HG02981 (cell line): Measurements from ENCODE around the gene ZNF354B.
A peak's percentile ranks its signal among the peaks of the same experiment; 100 is the strongest.
"Not testable (repeated sequence)": the region's sequence is repeated elsewhere in the genome, so short reads cannot be mapped to it uniquely, and the experiment has no call there.

Experiments used
- ATAC-seq: cut with Tn5 transposase; IDR thresholded peaks from one replicate; pipeline ENCODE4 v1.9.1; 2021; ENCODE audit warnings: mild to moderate bottlenecking, moderate library complexity; ENCODE audit not compliant: unreplicated experiment

ZNF354B gene

DNA sequence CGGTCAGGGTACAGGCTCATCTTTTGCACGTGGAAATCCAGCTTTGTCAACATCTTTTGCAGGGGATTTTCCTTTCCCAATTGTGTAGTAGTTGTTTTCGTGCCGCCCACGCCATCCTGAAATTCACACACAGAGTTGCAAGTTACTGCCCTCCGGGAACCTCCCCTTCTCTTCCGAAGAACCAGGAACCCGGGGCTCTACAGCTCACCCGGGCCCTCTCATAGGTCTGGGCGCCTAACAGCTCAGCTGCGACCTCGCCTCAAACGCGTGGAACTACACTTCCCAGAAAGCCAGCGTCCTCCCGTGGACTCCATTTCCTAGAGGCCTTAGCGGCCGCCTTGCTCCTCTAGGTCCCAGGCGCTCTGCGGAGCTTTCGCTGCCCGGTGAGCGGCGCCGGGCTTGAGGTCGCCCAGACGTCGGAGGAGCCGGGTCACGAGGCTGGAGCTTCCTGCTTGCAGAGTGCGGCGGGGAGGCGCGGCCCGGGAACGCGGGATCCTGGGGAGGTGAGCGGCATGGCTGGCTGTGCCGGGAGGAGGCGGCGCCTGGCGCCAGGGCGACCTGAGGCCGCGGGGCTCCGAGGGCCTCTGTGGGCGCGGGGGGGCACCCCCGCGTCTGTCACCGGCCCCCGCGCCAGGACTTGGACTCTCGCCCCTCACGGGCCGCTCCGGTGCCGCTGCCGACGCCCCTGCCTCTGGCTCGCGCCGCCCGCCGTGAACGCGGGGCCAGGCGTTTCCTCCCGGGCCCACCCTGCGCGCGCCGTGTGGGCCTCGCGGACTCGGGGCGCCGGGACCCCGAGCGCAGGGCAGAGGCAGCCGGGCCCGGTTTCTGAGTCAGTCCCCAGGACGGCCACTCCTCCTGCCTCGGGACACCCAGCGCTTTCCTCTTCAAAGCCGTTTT is at the start of gene ZNF354B:
ZNF354B (plus strand) TSS at position 329 of the 897 bp plus-strand sequence. CDS start 1,095 bp downstream, outside the sequence.
- ATAC-seq = peak; percentile 99

DNA sequence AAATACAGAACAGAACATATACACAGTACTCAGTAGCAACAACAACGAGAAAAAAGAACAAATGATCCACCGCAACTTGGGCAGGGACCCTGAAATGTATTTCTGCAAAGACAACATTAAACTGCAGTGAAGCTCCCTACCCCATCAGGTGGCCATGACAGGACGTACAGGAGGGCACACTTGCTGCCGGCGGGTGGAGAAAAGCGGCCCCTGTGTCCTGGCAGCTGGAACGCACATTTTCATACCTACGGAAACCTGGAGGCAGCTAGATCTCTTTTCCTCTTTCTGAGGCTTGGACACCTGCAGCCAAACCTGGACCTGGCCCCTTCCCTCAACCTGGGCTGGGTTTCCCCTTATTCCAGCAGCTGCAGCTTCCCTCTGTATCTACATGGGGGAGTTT is 42.2 kb upstream of the ZNF354B start:
- ATAC-seq = no peak

DNA sequence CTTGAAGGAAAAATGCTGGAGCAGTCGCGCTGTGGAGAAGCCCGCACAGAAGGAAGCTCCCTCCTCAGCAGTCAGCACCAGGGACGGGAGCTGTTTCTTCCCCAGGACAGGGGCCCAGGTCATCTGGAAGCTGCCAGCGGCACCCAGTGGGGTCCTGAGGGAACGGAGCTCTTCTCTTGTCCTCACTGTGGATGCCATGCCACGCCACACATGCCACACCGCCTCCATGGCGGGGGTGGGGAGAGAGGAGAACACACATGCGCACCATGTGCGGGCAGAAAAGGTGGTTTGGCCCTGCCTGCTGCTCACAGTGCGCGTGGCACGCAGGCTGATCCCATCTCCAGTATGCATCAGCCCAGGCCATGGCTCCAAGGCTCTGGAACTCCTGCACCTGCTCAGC is 41.7 kb upstream of the ZNF354B start:
- ATAC-seq = no peak

DNA sequence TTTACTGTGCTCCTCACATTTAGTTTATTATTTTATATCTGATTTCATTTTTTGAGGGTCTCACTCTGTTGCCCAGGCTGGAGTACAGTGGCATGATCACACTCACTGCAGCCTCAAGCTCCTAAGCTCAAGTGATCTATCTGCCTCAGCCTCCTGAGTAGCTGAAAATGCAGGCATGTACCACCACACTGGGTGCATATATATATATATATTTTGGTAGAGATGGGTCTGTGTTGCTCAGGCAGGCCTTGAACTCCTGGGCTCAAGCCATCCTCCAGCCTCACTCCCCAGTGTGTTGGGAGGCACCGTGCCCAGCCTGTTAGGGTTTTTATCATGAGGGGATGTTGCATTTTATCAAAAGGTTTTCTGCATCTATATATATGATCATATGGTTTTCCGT is 39.8 kb upstream of the ZNF354B start:
- no peak for ATAC-seq

DNA sequence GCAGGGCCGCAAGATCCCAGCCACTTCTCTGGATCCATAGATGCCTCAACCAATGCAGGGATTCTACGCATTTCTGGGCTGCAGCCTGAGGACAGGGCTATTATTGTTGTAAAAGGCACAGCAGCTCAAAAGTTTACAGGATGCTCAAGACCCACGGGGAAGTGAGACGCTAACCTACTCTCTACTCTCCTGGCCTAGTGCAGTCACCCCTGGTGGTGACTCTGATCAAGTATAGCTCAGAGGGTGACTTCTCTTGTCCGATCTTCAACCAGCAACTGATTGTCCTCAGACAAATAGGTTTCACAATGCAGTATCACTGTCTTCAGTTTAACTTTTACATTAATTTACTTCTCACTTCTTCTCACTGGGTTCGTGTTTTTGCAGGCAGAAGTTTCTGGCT is 34.3 kb upstream of the ZNF354B start:
- ATAC-seq = no peak

DNA sequence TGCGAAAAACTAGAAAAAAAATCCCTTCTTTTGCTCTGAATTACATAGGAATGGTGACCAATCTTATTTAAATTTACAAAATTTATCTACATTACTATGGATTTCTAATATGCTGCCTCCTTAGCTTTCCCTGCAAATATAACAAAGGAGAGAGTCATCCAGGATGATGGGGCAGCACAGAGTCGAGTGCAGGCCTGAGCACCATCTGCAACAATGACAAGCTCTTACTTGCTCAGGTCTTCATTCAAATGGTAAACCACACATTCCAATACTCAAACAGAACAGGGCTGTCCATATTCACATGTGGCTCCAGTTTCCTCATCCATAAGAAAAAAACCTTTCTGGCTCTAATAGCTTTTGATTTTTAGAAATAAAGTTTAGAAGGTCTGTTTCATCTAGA is 33.5 kb upstream of the ZNF354B start:
- ATAC-seq = no peak

DNA sequence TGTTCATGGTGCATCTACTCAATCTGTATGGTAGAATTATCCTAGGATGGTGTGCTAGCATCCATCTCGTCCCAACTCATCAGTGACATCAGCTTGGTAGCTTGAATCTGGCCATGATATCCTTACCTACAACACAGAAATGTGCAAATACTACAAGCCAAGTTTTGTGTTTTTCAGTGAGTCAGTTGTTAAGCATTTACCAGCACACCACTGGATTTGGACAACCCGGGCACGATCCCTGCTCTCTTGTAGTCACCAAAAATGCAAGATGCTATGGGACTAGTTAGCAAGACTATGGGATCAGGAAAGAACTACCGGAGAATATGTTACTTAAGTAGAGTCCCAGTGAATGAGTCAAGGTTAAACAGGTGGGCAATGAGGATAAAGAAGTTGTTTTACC is 32.1 kb upstream of the ZNF354B start:
- no peak for ATAC-seq

DNA sequence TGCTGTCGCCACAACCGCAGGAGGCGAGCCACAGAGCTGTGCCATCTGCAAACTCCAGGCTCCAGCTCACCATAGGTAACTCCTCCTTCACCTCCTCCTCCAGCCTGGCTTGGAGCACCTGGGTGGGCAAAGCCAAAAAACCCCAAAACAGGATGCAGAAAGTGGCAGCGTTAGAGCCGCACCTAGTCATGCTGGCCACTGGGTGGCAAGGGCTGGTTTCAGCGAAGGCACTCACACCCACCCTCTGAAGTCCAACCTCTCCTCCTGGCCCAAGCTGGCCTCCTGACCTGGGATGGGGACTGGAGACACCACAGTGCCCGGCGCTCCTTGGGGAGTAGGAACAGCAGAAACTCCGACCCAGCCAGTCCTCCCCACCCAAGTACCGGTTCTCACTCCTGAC is 28.7 kb upstream of the ZNF354B start:
- no peak for ATAC-seq

DNA sequence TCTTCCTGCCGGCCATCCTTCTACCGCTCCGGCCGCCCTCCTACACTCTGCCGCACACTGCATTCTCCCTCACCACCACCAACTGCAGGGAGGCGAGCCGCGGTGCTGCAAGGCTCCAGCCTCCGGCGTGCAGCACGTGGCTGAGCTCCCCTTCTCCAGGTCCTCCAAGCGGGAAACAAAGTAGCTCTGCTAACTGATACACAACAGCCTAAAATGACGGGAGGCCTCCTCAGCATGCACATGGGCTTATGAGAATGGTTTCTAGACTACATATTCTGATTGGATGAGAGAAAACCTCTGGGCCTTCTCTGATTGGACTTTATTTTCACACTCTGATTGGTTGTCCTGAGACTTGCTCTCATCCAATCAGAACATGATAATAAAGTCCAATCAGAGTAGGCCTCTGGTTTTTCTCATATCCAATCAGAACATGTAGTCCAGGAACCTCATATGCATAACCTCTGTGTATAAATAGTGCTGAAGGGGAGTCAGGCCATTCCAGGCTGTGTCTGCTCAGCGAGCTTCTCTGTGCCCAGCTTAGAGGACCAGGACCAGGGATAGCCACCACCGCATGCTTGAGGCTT is 27.0 kb upstream of the ZNF354B start:
- no peak for ATAC-seq

DNA sequence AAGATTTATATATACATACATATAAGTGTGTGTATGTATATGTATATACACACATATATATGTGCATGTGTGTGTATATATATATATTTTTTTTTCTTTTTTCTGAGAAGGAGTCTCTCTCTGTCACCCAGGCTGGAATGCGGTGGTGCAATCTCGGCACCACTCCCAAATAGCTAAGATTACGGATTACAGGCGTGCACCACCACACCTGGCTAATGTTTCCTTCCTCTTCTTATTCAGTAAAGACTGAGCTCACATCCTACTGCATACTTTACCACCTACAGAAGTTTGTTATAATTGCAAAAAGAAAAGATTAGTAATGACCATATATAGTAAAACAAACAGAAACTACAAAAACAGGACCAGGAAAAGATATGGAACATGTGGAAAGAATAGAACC is 23.1 kb upstream of the ZNF354B start:
- no peak for ATAC-seq

DNA sequence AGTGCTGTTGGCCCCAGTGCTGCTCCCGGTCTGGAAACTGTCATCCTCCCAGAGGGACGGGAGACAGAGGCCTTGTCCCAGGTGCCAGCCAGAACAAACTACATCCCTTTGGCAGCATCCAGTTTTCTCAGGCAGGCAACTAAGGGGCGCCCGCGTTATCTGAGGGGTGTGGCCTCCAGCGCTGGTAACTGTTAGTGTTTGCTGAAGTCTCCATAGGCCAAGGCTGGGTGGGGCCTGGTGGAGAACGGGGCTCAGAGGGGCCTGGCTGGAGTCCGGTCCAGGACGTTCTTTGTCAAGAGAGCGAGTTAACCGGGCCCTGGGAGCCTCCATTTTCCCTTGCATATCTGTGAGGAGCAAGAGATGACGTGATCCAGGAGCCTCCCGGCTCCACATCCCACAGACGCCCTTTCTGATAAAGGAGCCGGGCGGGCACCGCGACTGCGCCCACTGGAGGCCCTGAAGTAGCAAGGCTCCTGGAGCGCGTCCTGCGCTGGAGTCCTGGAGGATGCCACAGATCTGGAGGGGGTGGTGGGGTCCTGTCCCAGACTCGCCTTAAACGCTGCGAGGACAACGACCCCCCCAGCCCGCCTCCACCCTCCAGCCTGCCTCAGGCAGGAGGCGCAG is 20.9 kb upstream of the ZNF354B start:
- not testable (repeated sequence) for ATAC-seq

DNA sequence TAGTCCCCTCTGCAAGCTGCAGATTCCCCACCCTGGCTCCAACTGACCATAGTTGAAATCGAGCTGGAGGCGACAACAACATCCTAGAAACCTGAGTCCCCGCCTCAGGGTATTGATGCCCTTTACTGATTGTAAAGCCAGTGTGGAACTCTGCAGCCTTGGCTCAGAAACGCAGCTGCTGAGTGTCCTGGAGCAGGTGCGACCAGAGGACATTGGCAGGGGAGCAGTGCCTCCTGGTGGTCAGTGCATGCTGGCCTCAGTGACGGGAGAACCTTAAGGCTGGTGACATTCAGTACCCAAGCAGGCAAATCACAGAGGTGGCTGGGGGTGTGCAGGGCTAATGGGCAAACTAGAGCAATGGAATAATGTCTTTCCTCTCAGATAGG is 20.4 kb upstream of the ZNF354B start:
- no peak for ATAC-seq

DNA sequence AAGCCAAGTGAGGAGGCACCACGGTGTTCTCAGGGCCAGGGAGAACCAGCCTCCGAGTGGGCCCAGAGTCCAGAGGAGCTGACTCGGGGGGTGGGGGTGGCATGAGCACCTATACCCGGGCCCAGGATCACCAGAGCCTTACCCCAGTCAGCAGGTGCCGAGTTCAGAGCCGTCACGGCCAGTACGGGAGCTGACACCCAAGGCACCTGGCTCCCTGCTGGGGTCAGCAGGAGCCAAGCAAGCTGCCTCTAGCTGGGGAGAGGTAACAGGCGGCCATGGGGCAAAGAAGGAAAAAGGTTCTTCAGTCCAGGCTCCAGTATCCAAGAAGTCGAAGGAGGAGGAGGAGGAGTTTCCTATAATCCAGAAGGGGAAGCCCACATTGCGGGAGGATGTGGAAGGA is 19.4 kb upstream of the ZNF354B start:
- ATAC-seq = not testable (repeated sequence)

DNA sequence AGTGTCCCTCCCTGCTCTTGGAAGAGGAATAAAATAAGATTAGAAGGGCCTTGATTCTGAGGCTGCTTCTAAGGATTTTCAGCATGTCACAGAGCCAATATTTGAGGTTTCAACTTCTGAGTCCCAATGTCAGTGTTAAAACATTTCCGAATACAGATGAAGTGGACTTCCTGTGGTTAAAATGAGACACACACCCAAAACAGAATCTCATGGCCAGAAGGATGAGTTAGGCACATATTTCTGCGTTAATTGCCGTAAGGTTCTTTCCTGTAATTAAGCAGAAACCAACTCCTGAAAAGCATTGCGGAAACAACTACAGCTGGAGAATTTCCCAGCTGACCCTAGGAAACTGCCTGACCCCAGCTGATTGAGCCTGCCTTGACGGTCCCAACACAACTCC is 10.4 kb upstream of the ZNF354B start:
- no peak for ATAC-seq

DNA sequence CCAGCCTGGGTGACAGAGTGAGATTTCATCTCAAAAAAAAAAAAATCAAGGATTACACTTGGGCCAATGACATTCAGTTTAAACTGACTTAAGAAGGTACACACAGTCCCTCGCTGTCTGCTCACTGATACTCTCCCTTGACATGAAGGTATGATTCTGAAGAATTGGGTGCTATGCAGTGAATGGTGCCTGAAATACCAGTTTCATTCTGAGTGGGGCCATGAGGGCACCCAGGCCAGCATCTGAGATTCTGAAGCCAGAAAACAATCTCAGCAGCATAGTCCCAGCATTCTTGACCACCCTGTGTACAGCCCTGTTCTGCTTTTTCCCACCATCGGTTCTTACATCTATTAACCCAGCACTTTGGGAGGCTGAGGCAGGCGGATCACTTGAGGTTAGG is 7.8 kb upstream of the ZNF354B start:
- no peak for ATAC-seq

DNA sequence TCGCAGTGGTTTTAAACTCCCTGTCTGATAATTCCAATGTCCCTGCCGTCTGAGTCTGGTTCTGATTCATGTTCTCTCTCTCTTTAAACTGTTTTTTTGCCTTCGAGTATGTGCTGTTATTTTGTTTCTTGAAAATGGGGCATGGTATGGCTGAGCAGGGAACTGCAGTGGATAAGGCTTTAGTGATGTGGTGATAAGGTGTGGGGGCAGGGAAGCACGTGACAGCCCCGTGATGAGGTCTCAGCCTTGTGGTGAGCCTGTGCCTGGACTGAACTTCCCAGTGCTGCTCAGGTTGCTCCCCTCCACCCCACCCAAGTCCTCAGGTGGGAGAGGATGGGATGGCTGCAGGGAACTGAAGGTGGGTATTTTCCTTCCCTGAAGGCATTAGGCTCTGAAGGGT is 5.5 kb upstream of the ZNF354B start:
- ATAC-seq = no peak

DNA sequence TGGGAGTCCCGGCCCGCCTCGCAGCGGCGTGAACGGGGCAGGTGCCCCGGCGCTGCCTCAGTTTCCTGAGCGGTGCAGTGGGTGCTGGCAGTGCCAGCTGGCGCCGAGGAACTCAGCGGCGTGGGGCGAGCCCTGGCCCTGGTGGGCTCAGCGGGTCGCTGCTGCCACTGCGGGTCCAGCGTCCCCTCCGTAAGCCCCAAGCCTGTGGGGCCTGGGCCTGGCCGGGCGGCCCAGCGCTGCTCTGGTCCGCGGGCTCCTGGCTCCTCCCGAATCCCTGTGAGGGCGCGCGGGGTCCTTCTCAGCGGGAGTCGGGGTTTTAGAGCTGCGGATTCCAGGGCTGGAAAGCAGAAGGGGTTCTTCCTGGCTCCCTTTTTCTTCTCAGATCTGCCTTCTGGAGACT is 862 bp downstream of the ZNF354B start:
- not testable (repeated sequence) for ATAC-seq

DNA sequence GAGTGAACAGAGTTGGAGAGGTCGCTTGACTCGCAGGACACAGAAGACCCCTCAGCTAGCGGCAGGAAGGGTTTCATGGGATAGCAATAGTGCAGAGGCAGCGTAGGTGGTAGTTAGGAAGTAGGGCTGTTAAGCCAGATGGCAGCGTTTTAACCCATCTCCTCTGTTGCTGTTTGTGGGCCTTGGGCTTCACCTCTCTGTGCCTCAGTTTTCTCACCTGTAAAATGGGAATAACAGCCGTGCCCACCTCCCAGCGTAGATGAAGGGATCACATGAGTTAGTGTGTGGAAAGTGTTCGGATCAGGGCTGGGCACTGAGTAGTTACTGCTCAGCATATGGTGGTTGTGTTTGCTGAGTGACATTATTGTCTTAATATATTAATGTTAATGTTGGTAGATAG is 1.9 kb downstream of the ZNF354B start:
- no peak for ATAC-seq

DNA sequence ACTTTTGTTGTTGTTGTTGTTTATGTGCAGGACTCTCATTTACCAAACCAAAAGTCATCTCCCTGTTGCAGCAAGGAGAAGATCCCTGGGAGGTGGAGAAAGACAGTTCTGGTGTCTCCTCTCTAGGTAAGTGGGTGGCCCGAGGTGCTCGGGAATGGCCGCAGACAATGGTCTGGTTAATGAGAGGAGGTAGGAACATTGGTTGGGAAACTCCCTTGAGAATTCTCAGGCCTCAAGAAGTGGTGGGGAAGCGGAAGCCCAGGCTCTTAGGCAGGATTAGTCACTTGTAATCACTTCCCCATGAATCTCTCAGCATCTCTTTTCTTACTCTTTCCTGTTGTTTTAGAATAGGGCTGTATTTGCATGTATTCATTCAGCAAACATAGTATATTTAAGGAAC is 7.2 kb downstream of the ZNF354B start:
- ATAC-seq = no peak

DNA sequence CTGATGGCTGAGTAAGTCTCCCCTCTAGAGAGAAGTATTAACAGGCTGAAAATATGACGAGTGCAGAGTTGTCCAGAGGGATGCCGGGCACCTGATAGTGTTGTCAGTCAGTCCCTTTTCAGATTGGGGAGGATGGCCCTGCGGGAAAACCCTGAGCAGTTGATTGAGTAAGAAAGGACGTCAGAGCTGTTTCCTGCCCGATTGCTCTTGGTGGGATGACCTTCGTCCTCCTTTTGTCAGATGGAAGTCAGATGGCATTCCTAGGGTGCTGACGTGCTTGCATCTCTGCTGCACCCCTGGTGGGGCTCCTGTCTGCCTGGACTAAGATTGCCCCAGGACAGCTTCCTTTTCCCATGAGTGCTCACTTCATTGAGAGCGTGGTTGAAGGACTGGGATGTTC is 9.8 kb downstream of the ZNF354B start:
- ATAC-seq = no peak

DNA sequence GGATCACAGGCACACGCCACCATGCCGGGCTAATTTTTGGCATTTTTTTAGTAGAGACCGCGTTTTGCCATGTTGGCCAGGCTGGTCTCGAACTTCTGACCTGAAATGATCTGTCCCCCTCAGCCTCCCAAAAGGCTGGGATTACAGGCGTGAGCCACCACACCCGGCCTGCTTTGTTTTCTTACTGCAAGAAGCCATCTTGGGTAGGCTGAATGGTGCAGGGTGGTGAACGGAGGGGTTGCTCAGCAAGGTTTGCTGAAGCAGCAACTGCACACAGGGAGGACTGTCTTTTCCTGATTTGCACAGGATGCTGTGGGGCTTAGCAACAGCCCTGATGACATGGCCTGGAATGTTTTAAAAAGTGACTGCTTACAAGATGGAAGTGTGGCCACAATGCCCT is 10.7 kb downstream of the ZNF354B start:
- no peak for ATAC-seq

DNA sequence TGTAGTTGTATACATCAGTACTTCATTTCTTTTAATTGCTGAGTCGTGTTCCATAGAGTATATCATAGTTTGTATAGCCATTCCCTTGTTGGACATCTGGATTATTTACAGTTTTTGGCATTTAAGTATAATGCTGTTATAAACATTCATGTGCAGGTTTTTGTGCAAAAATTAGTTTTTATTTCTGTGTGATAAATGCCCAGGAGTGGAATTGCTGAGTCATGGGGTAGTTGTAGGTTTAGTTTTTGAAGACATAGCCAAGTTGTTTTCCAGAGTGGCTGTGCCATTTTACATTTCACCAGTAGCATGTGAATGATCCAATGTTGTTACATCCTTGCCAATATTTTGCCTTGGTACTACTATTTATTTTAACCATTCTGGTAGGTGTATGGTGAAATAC is 12.5 kb downstream of the ZNF354B start:
- ATAC-seq = no peak
